Ishikawa (cell line): ENCODE results near the gene RPS10.

Source experiments
- CEBPB ChIP-seq: IDR thresholded peaks from 2 replicates; pipeline ENCODE4 v1.6.1; 2012
- CREB1 ChIP-seq: IDR thresholded peaks from 2 replicates; pipeline ENCODE4 v1.6.1; 2012; ENCODE audit warnings: low read depth
- EGR1 ChIP-seq: IDR thresholded peaks from 2 replicates; pipeline ENCODE4 v1.6.1; 2012
- EP300 ChIP-seq: IDR thresholded peaks from 2 replicates; pipeline ENCODE4 v1.6.1; 2012; ENCODE audit warnings: borderline replicate concordance
- FOXM1 ChIP-seq: IDR thresholded peaks from 2 replicates; pipeline ENCODE4 v1.6.1; 2012; ENCODE audit warnings: low read depth, borderline replicate concordance
- NFIC ChIP-seq: IDR thresholded peaks from 2 replicates; pipeline ENCODE4 v1.6.1; 2012
- RAD21 ChIP-seq: IDR thresholded peaks from 2 replicates; pipeline ENCODE4 v1.6.1; 2012; ENCODE audit warnings: low read depth
- REST ChIP-seq: IDR thresholded peaks from 2 replicates; pipeline ENCODE4 v1.6.1; 2012; ENCODE audit warnings: low read depth, mild to moderate bottlenecking
- TAF1 ChIP-seq: IDR thresholded peaks from 2 replicates; pipeline ENCODE4 v1.6.1; 2012; ENCODE audit warnings: low read depth, mild to moderate bottlenecking
- TCF12 ChIP-seq: IDR thresholded peaks from 2 replicates; pipeline ENCODE4 v1.6.1; 2012; ENCODE audit warnings: low read depth
- TEAD4 ChIP-seq: IDR thresholded peaks from 2 replicates; pipeline ENCODE4 v1.6.1; 2012
- YY1 ChIP-seq: IDR thresholded peaks from 2 replicates; pipeline ENCODE4 v1.6.1; 2012; ENCODE audit warnings: low read depth
- ZBTB7A ChIP-seq: IDR thresholded peaks from 2 replicates; pipeline ENCODE4 v1.6.1; 2012; ENCODE audit warnings: low read depth
- TF ChIP-seq, protein P1 (sequence below): IDR thresholded peaks from 2 replicates; pipeline ENCODE4 v1.6.1; 2012
- TF ChIP-seq, protein P2 (sequence below): IDR thresholded peaks from 2 replicates; pipeline ENCODE4 v1.6.1; 2012

The RPS10 gene

DNA sequence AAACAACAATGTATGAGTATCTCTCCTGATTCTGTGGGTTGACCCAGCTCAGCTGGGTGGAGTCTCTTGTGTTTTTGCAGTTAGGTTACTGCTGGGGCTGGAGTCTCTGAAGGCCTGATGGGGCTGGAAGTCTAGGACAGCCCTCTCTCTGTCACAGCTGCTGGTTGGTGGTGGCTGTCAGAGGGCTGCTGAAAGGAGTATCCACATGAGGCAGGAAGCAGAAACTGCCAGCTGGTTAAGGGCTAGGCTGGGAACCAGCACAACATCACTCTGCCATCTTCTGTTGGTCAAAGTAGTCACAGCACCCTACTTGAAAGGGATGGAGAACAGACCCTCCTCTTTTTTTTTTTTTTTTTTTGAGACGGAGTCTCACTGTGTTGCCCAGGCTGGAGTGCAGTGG lies 30.0 kb upstream of the RPS10 start:
- TF ChIP-seq, protein P1, sequence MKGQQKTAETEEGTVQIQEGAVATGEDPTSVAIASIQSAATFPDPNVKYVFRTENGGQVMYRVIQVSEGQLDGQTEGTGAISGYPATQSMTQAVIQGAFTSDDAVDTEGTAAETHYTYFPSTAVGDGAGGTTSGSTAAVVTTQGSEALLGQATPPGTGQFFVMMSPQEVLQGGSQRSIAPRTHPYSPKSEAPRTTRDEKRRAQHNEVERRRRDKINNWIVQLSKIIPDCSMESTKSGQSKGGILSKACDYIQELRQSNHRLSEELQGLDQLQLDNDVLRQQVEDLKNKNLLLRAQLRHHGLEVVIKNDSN, result no peak
- TF ChIP-seq, protein P2, sequence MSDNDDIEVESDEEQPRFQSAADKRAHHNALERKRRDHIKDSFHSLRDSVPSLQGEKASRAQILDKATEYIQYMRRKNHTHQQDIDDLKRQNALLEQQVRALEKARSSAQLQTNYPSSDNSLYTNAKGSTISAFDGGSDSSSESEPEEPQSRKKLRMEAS, result no peak
- TF ChIP-seq TAF1 (no peak), REST (no peak), FOXM1 (no peak), CEBPB (no peak), NFIC (no peak), TEAD4 (no peak)

DNA sequence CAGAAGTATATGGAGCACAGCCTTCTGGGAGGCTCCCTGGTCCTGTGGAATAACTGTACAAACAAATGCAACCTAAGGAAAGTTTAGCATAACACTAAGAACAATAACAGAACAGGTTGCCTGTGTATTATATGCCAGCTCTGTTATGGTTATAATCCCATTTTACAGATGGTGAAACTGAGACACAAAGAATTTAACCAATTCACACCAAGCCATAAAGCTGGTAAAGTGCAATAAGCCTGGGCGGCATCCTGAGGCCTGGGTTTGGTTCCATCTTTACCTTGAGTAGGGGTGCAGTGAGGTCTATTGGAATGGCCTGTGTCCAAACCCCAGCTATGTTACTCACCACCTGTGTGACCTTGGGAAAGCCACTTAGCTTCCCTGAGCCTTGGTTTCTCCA lies 25.3 kb upstream of the RPS10 start:
- TF ChIP-seq EP300, result no peak
- no peak for TF ChIP-seq TEAD4
- no peak for TF ChIP-seq NFIC
- TF ChIP-seq CREB1, result no peak
- TF ChIP-seq, protein P2, result no peak
- no peak for TF ChIP-seq EGR1

DNA sequence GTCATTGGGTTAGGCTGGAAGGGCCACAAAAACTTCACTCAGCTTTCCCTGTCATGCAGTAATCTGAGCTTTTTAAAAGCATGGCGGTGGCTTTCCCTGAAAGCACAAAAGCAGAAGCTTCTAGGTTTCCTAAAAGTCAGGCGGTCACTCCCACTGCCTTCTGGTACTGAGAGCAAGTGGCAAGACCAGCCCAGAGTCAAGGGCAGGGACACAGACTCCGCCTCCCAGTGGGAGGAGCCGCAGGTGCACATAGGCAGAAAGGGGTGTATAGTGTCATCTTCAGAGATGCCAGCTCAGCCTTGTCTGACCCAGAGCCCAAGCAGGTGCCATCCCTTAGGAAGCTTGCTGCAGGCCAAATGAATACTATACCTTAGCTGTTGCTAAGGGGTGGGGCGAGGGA lies 22.0 kb upstream of the RPS10 start:
- no peak for TF ChIP-seq YY1
- no peak for TF ChIP-seq CREB1
- TF ChIP-seq TAF1, result no peak
- no peak for TF ChIP-seq EGR1
- no peak for TF ChIP-seq ZBTB7A
- no peak for TF ChIP-seq REST
- TF ChIP-seq, protein P1, result no peak
- no peak for TF ChIP-seq TCF12
- no peak for TF ChIP-seq FOXM1

DNA sequence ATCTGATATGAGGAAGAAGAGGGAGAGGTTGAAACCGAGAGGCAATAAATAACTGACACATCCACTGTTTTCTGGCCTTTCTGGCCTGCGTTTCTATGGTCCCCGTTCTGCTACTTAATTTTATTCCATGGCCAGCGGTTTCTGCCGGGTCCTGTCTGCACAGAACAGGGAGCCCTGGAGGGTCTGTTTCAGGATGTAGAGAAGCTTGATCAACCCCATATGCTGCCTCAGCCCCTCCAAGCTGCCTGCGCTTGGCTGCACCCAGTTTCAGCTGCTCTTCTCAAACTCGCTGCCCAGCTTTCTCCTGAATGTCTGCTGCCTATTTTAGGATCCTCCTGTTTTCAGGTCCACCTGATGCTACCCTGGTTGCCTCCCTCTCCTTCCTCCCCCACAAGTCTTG lies 21.5 kb upstream of the RPS10 start:
- no peak for TF ChIP-seq RAD21
- TF ChIP-seq, protein P2, result no peak
- no peak for TF ChIP-seq EP300
- no peak for TF ChIP-seq EGR1
- TF ChIP-seq ZBTB7A, result no peak
- no peak for TF ChIP-seq FOXM1
- no peak for TF ChIP-seq CREB1

- TF ChIP-seq EP300, result no peak
- TF ChIP-seq EGR1, result no peak
- TF ChIP-seq FOXM1, result no peak
- TF ChIP-seq CREB1, result no peak
- TF ChIP-seq, protein P2, result no peak
- TF ChIP-seq RAD21, result no peak
- no peak for TF ChIP-seq ZBTB7A
- no peak for TF ChIP-seq REST
- TF ChIP-seq TAF1, result no peak
- TF ChIP-seq NFIC, result no peak
- TF ChIP-seq CEBPB, result no peak
- TF ChIP-seq TCF12, result no peak
- TF ChIP-seq YY1, result no peak
Measured at GRCh38 chr6:34445313-34445860, 19.5 kb upstream of the RPS10 start.
